ENCODE measurements around the gene VCAM1. TPM values are rescaled to one million over a fixed set of nuclear protein-coding genes. Genes with fewer than 3 reads are reported as not detected.

The VCAM1 gene
- total RNA-seq, 1 donor from 2014 or later = not detected

DNA sequence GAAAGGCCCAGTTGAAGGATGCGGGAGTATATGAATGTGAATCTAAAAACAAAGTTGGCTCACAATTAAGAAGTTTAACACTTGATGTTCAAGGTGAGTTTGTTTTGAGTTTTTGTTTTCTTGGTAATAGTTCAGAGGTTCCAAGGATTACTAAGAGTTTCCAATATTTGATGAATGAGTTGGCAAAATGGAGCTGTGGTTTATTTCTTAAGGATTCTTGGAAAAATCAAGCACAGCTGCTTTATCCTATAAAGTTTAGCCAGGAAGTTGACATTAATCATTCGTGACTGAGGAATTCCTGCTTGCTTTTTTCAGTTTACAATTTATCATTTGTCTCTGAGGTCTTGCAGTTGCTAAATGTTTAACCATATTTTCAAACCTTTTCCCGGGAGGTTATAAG is 15.1 kb downstream of the VCAM1 start:
- H3K27me3 Mint-ChIP-seq = no peaks in the 10 kb centered on the region

DNA sequence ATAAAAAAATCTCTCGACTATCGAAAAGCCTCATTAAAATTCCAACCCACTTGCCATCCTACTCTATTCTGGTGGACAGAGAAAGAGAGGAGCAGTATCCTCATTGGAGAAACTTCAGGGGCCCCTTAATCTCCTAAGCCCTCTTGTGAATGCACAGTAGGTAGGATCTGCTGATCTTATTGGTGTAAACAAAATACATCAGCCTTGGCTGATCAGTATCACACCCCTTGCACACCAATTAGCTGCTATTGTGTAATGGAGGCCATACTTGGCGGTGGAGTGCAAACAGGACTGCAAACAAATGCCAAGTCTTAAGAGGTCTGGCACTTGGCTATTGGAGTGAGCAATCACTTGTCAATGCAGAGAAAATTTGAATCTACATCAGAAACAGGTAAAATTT is 15.7 kb downstream of the VCAM1 start:
- H3K4me3 Mint-ChIP-seq (ENCODE audit: low read depth) = no peak overlapping the region
- H3K27me3 Mint-ChIP-seq = no peaks in the 10 kb centered on the region
- H3K9me3 Mint-ChIP-seq (ENCODE audit: low read depth) = peaks cover 4% of the 10 kb centered on the region
- H3K27ac Mint-ChIP-seq = no peak overlapping the region
- DNase-seq (ENCODE audit: low spot score, unreplicated experiment) = no peak
- H3K4me1 Mint-ChIP-seq (ENCODE audit: low read depth) = peaks cover 9% of the 10 kb centered on the region
- H3K36me3 Mint-ChIP-seq (ENCODE audit: insufficient read depth) = no peaks in the 10 kb centered on the region
- TF ChIP-seq, protein P1, sequence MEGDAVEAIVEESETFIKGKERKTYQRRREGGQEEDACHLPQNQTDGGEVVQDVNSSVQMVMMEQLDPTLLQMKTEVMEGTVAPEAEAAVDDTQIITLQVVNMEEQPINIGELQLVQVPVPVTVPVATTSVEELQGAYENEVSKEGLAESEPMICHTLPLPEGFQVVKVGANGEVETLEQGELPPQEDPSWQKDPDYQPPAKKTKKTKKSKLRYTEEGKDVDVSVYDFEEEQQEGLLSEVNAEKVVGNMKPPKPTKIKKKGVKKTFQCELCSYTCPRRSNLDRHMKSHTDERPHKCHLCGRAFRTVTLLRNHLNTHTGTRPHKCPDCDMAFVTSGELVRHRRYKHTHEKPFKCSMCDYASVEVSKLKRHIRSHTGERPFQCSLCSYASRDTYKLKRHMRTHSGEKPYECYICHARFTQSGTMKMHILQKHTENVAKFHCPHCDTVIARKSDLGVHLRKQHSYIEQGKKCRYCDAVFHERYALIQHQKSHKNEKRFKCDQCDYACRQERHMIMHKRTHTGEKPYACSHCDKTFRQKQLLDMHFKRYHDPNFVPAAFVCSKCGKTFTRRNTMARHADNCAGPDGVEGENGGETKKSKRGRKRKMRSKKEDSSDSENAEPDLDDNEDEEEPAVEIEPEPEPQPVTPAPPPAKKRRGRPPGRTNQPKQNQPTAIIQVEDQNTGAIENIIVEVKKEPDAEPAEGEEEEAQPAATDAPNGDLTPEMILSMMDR (IDR thresholded peaks at IDR 0.05; ENCODE audit: unreplicated experiment) = no peak

More for the DNA sequence above, 15.1 kb downstream of the VCAM1 start:
- TF ChIP-seq, protein P1 (IDR thresholded peaks at IDR 0.05; ENCODE audit: unreplicated experiment) = no peak
- Mint-ChIP-seq H3K4me3 (ENCODE audit: low read depth) (no peak overlapping the region), H3K36me3 (ENCODE audit: insufficient read depth) (no peaks in the 10 kb centered on the region), H3K4me1 (ENCODE audit: low read depth) (peaks cover 10% of the 10 kb centered on the region), H3K9me3 (ENCODE audit: low read depth) (peaks cover 4% of the 10 kb centered on the region), H3K27ac (no peak overlapping the region)
- no peak for DNase-seq (ENCODE audit: low spot score, unreplicated experiment)

DNA sequence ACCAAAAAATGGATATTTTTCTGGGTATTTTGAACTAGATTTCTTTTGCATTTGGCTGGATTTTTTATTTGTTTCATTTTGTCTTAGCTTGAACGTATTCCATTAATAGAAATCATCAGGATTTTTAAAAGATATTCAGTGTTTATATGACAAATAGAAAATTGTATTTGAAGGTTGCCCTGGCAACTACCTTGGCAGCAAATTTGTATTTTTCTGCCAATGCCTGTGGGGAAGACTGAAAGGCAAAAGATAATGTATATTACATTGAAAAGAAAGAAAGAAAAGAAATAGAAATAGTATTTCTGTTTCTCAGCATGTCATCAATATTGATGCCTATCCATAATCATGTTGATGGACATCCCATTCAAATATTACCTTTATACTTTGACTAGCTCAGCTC is 16.8 kb downstream of the VCAM1 start:
- Mint-ChIP-seq H3K9me3 (ENCODE audit: low read depth) (peaks cover 4% of the 10 kb centered on the region), H3K4me1 (ENCODE audit: low read depth) (peaks cover 6% of the 10 kb centered on the region), H3K27me3 (no peaks in the 10 kb centered on the region), H3K4me3 (ENCODE audit: low read depth) (no peak overlapping the region), H3K27ac (no peak overlapping the region), H3K36me3 (ENCODE audit: insufficient read depth) (no peaks in the 10 kb centered on the region)
- TF ChIP-seq, protein P1 (IDR thresholded peaks at IDR 0.05; ENCODE audit: unreplicated experiment) = no peak
- DNase-seq (ENCODE audit: low spot score, unreplicated experiment) = no peak

DNA sequence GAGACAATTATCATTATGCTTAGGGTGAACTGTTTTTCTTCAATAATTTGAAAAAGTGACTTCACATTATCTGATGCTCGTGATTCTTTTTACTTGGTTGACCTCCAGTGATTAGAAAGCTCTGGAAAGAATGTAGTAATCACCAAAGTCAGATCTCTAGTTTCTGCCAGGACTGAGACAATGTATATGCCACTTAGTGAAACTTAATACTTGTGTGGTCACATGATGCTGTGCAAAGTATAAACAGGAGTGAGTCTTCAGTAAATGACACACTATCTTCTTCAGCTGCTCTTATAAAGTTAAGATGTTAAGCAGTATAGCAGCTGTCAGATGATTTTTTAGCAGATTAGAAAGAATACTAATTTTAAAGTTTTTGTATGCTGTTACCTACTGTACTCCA is 17.2 kb downstream of the VCAM1 start:
- H3K4me1 Mint-ChIP-seq (ENCODE audit: low read depth) = peaks cover 4% of the 10 kb centered on the region

DNA sequence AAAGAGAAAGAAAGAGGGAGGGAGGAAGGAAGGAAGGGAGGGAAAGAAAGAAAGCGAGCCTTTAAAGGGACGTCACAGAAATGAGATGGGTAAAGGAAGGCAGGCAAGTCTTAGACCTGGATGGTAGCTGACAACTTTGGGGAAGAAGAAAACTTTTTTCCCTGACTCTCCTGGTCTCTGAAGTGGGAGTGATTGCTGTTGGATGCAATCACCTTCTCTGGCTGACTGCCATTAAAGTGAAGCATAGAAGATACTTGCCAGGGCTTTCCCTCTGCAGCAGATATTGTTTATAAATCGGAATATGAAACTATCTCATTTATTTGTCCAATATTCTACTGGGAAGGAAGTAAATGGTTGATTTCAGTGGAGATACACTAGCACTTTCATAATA is 27.0 kb downstream of the VCAM1 start:
- TF ChIP-seq, protein P1 (IDR thresholded peaks at IDR 0.05; ENCODE audit: unreplicated experiment) = no peak

More for the DNA sequence above, 17.2 kb downstream of the VCAM1 start:
- Mint-ChIP-seq H3K36me3 (ENCODE audit: insufficient read depth) (no peaks in the 10 kb centered on the region), H3K9me3 (ENCODE audit: low read depth) (peaks cover 4% of the 10 kb centered on the region), H3K27ac (no peak overlapping the region), H3K27me3 (no peaks in the 10 kb centered on the region), H3K4me3 (ENCODE audit: low read depth) (no peak overlapping the region)
- no peak for DNase-seq (ENCODE audit: low spot score, unreplicated experiment)
- TF ChIP-seq, protein P1 (IDR thresholded peaks at IDR 0.05; ENCODE audit: unreplicated experiment) = no peak

More for the DNA sequence above, 27.0 kb downstream of the VCAM1 start:
- H3K9me3 Mint-ChIP-seq (ENCODE audit: low read depth) = no peaks in the 10 kb centered on the region
- no peak overlapping the region for H3K4me3 Mint-ChIP-seq (ENCODE audit: low read depth)
- H3K4me1 Mint-ChIP-seq (ENCODE audit: low read depth) = no peaks in the 10 kb centered on the region
- H3K36me3 Mint-ChIP-seq (ENCODE audit: insufficient read depth) = no peaks in the 10 kb centered on the region
- H3K27ac Mint-ChIP-seq = no peak overlapping the region
- DNase-seq (ENCODE audit: low spot score, unreplicated experiment) = no peak
- no peaks in the 10 kb centered on the region for H3K27me3 Mint-ChIP-seq

Measured in progenitor cell of endocrine pancreas (in vitro differentiated cells).